WERI-Rb-1 (cell line): Measurements from ENCODE around the gene GALNT9.

Experiments used
- DNase-seq: peaks from one replicate; pipeline ENCODE4 v3.0.0-alpha.2; 2020
- H3K27ac ChIP-seq: fragments of 250-450 bp; sonication (Bioruptor Pico); 2 replicates; pipeline ENCODE4 v1.5.1; 2020; ENCODE audit warnings: mild to moderate bottlenecking, moderate library complexity
- H3K27me3 ChIP-seq: fragments of 250-450 bp; sonication (Bioruptor Pico); 2 replicates; pipeline ENCODE4 v1.5.1; 2021; ENCODE audit warnings: mild to moderate bottlenecking, low read depth, moderate library complexity; ENCODE audit not compliant: insufficient read depth, severe bottlenecking
- H3K36me3 ChIP-seq: fragments of 250-450 bp; sonication (Bioruptor Pico); 2 replicates; pipeline ENCODE4 v1.5.1; 2020; ENCODE audit warnings: mild to moderate bottlenecking, moderate library complexity
- H3K4me3 ChIP-seq: 2 replicates; pipeline ENCODE4 v1.5.1; 2011; ENCODE audit warnings: low read depth, mild to moderate bottlenecking, control low read depth, low read length
- H3K9me3 ChIP-seq: fragments of 250-450 bp; sonication (Bioruptor Pico); 2 replicates; pipeline ENCODE4 v1.5.1; 2021; ENCODE audit warnings: mild to moderate bottlenecking, moderate library complexity; ENCODE audit not compliant: severe bottlenecking
- TF ChIP-seq, protein P1 (sequence below): IDR thresholded peaks from 2 replicates; pipeline ENCODE4 v1.5.1; 2011; ENCODE audit warnings: low read depth, mild to moderate bottlenecking, control low read depth, inconsistent platforms, low read length

GALNT9 gene

GRCh38 chr12:132204063-132204792 is 125.2 kb downstream of the GALNT9 start:
- H3K36me3 ChIP-seq: no peaks in the 10 kb centered on the region
- DNase-seq: peak; percentile 76
- TF ChIP-seq, protein P1, sequence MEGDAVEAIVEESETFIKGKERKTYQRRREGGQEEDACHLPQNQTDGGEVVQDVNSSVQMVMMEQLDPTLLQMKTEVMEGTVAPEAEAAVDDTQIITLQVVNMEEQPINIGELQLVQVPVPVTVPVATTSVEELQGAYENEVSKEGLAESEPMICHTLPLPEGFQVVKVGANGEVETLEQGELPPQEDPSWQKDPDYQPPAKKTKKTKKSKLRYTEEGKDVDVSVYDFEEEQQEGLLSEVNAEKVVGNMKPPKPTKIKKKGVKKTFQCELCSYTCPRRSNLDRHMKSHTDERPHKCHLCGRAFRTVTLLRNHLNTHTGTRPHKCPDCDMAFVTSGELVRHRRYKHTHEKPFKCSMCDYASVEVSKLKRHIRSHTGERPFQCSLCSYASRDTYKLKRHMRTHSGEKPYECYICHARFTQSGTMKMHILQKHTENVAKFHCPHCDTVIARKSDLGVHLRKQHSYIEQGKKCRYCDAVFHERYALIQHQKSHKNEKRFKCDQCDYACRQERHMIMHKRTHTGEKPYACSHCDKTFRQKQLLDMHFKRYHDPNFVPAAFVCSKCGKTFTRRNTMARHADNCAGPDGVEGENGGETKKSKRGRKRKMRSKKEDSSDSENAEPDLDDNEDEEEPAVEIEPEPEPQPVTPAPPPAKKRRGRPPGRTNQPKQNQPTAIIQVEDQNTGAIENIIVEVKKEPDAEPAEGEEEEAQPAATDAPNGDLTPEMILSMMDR: no peak
- H3K27me3 ChIP-seq: no peaks in the 10 kb centered on the region
- peaks cover 6% of the 10 kb centered on the region for H3K9me3 ChIP-seq
- H3K4me3 ChIP-seq: no peak overlapping the region
- peak overlapping the region; percentile 56 for H3K27ac ChIP-seq

DNA sequence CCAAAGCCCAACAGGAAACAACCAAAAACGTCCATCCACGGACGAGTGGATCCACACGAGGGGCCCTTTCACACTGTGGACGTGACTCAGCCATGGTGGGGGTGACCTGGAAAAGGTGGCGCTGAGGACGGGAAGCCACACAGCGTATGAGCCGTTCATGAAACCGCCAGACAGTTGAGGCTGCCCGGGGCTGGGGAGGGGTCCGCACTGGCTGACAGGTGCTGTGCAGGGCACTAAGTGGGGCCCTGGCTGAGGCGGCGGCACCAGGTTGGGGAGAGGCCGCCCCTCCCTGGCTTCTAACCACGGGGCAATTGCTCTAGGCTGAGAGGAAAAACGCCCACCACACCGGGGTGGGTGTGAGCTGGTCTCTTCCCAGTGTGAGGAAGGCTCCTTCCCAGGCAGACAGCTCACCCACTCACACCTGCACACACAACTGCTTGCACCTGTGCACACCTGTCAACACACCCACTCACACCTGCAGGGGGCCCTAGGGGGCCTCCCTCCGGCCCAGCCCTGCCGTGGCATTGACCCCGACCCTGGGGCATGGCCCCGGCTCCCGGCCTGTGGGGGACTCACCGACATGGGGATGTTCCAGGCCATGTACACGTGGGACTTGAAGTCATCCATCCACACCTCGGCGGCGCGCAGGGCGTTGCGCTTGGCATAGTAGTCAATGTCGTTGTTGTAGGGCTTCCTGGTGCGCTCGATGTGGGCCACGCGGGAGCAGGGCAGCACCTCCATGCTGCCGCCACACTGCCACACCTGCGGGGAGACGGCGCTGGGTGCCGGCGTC is 126.3 kb downstream of the GALNT9 start:
- TF ChIP-seq, protein P1: no peak
- H3K9me3 ChIP-seq: no peaks in the 10 kb centered on the region
- no peak for DNase-seq
- no peak overlapping the region for H3K4me3 ChIP-seq
- H3K27me3 ChIP-seq: no peaks in the 10 kb centered on the region
- no peaks in the 10 kb centered on the region for H3K36me3 ChIP-seq
- no peak overlapping the region for H3K27ac ChIP-seq

GRCh38 chr12:132201391-132202120 is 127.8 kb downstream of the GALNT9 start:
- no peaks in the 10 kb centered on the region for H3K36me3 ChIP-seq
- no peak for DNase-seq
- TF ChIP-seq, protein P1: no peak
- H3K27me3 ChIP-seq: no peaks in the 10 kb centered on the region
- H3K9me3 ChIP-seq: no peaks in the 10 kb centered on the region
- H3K27ac ChIP-seq: no peak overlapping the region
- H3K4me3 ChIP-seq: no peak overlapping the region

DNA sequence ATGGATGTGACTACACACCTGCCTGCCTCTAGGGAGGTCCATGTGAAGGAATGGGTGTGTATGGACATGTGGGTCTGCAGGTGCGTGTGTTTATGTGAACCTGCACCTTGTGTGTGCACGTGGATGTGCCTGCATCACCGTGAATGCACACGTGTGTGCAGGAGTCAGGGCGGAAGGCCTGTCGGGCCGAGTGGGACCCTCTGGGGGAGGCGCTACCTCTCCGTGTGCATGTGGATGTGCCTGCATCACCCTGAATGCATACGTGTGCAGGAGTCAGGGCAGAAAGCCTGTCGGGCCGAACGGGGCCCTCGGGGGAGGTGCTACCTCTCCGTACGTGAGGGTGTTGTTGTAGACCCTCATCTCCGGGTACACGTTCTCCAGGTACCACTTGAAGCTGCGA is 128.6 kb downstream of the GALNT9 start:
- H3K9me3 ChIP-seq: no peaks in the 10 kb centered on the region
- no peaks in the 10 kb centered on the region for H3K36me3 ChIP-seq
- TF ChIP-seq, protein P1: no peak
- no peaks in the 10 kb centered on the region for H3K27me3 ChIP-seq
- no peak overlapping the region for H3K4me3 ChIP-seq
- H3K27ac ChIP-seq: no peak overlapping the region
- no peak for DNase-seq

DNA sequence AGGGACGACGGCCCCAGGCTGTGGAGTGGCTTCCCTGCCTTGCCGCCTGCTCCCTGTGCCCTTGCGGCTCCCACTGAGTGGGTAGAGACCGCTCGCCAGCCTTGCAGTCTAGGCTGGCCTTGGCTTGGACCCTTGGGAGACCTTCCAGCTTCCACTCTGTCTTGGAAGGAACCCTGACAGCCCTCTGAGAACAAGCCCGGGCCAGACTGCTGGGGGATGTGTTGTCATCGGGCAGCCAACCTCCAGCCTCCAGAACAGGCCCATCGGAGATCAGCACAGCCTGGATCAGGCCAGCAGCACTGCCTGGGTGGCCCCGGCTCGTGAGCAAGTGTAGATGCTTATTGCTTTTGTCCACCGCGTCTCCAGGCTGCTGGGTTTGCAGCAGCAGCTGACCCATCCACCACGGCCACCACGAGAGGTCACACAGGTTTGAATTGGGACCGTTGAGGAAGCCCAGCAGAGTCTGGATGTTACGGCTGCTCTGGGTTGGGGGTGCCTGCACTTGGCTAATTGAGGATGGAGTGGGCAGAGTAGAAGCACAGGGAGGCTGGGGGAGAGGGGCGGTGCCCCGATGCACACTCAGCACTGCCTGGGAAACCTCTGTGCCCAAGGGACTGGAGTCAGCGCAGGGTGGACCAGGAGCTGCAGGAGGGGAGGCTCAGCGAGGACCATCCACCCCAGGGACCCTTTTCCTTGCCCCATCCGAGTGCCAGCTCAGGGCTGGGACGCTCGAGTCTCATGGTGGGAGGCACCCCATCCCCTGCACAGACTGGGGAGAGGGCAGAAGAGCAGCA is 129.7 kb downstream of the GALNT9 start:
- no peaks in the 10 kb centered on the region for H3K36me3 ChIP-seq
- TF ChIP-seq, protein P1: no peak
- no peaks in the 10 kb centered on the region for H3K27me3 ChIP-seq
- H3K9me3 ChIP-seq: no peaks in the 10 kb centered on the region
- no peak overlapping the region for H3K27ac ChIP-seq
- DNase-seq: no peak
- H3K4me3 ChIP-seq: no peak overlapping the region
